RWPE2 (cell line): Measurements from ENCODE around the gene PYGM.

Experiments used
- ATAC-seq: fragments of 200-7000 bp; cut with Tn5 transposase; 3 replicates; pipeline ENCODE4 v1.9.1; 2021; ENCODE audit warnings: low read depth
- DNase-seq: peaks from one replicate; pipeline ENCODE4 v3.0.0-alpha.2; 2020; ENCODE audit warnings: low spot score
- H3K27ac ChIP-seq: fragments of 450-650 bp; 2 replicates; pipeline ENCODE4 v1.5.1; 2017; ENCODE audit warnings: mild to moderate bottlenecking; ENCODE audit not compliant: poor library complexity, severe bottlenecking
- H3K27me3 ChIP-seq: fragments of 250-450 bp; sonication (Bioruptor Pico); 2 replicates; pipeline ENCODE4 v1.5.1; 2021; ENCODE audit warnings: mild to moderate bottlenecking, moderate library complexity; ENCODE audit not compliant: insufficient read depth, poor library complexity, severe bottlenecking
- H3K36me3 ChIP-seq: fragments of 250-450 bp; sonication (Bioruptor Pico); 2 replicates; pipeline ENCODE4 v1.5.1; 2020; ENCODE audit warnings: low read depth, mild to moderate bottlenecking, moderate library complexity
- H3K4me1 ChIP-seq: fragments of 250-450 bp; sonication (Bioruptor Pico); 2 replicates; pipeline ENCODE4 v1.5.1; 2021; ENCODE audit warnings: mild to moderate bottlenecking, moderate library complexity; ENCODE audit not compliant: insufficient read depth, poor library complexity, severe bottlenecking
- H3K4me3 ChIP-seq: fragments of 250-450 bp; sonication (Bioruptor Pico); 2 replicates; pipeline ENCODE4 v1.5.1; 2021; ENCODE audit warnings: mild to moderate bottlenecking, moderate library complexity; ENCODE audit not compliant: severe bottlenecking
- H3K9me3 ChIP-seq: fragments of 250-450 bp; sonication (Bioruptor Pico); 2 replicates; pipeline ENCODE4 v1.5.1; 2021; ENCODE audit warnings: mild to moderate bottlenecking, moderate library complexity; ENCODE audit not compliant: severe bottlenecking
- CTCF ChIP-seq: fragments of 450-650 bp; IDR thresholded peaks from one replicate; pipeline ENCODE4 v1.5.1; 2017; ENCODE audit warnings: mild to moderate bottlenecking, moderate library complexity; ENCODE audit not compliant: poor library complexity, severe bottlenecking

PYGM gene

GRCh38 chr11:64720167-64720566 lies 39.6 kb downstream of the PYGM start:
- TF ChIP-seq CTCF, result no peak
- Histone ChIP-seq H3K36me3 (no peaks in the 10 kb centered on the region), H3K27ac (no peak overlapping the region), H3K9me3 (no peaks in the 10 kb centered on the region), H3K4me1 (no peaks in the 10 kb centered on the region), H3K27me3 (peaks cover 56% of the 10 kb centered on the region), H3K4me3 (no peak overlapping the region)
- DNase-seq (peak; percentile 60), ATAC-seq (no peak)

GRCh38 chr11:64719406-64719805 lies 40.4 kb downstream of the PYGM start:
- Histone ChIP-seq H3K36me3 (no peaks in the 10 kb centered on the region), H3K9me3 (no peaks in the 10 kb centered on the region), H3K4me1 (no peaks in the 10 kb centered on the region), H3K27ac (no peak overlapping the region), H3K4me3 (no peak overlapping the region), H3K27me3 (peaks cover 64% of the 10 kb centered on the region)
- DNase-seq, result no peak
- no peak for ATAC-seq
- no peak for TF ChIP-seq CTCF

- Histone ChIP-seq H3K36me3 (no peaks in the 10 kb centered on the region), H3K4me3 (no peak overlapping the region), H3K27ac (no peak overlapping the region), H3K9me3 (no peaks in the 10 kb centered on the region), H3K4me1 (no peaks in the 10 kb centered on the region), H3K27me3 (peaks cover 70% of the 10 kb centered on the region)
- no peak for DNase-seq
- TF ChIP-seq CTCF, result no peak
- ATAC-seq, result no peak
These were observed 41.0 kb downstream of the PYGM start for GRCh38 chr11:64718780-64719124.

GRCh38 chr11:64718084-64718779 lies 41.5 kb downstream of the PYGM start:
- Histone ChIP-seq H3K4me1 (no peaks in the 10 kb centered on the region), H3K27ac (no peak overlapping the region), H3K36me3 (no peaks in the 10 kb centered on the region), H3K9me3 (no peaks in the 10 kb centered on the region), H3K27me3 (peaks cover 71% of the 10 kb centered on the region), H3K4me3 (no peak overlapping the region)
- no peak for TF ChIP-seq CTCF
- DNase-seq (no peak), ATAC-seq (no peak)

- no peak overlapping the region for H3K4me3 ChIP-seq
- no peaks in the 10 kb centered on the region for H3K4me1 ChIP-seq
- DNase-seq, result no peak
- H3K27me3 ChIP-seq, result peaks cover 75% of the 10 kb centered on the region
- H3K27ac ChIP-seq, result no peak overlapping the region
- no peaks in the 10 kb centered on the region for H3K36me3 ChIP-seq
- no peak for ATAC-seq
- no peak for TF ChIP-seq CTCF
- H3K9me3 ChIP-seq, result no peaks in the 10 kb centered on the region
These were observed 42.6 kb downstream of the PYGM start for GRCh38 chr11:64717268-64717578.
